GM12875 (cell line): Measurements from ENCODE around the gene TRPV4.

Source experiments
- H3K4me3 ChIP-seq: one replicate; pipeline ENCODE4 v1.5.1; 2011; ENCODE audit warnings: low read depth, low read length, control low read depth
- TF ChIP-seq, protein P1 (sequence below): IDR thresholded peaks from 2 replicates; pipeline ENCODE4 v1.5.1; 2011; ENCODE audit warnings: low read depth, mild to moderate bottlenecking, control low read depth, inconsistent platforms, low read length, moderate library complexity, borderline replicate concordance; ENCODE audit not compliant: insufficient read depth

Gene TRPV4

DNA sequence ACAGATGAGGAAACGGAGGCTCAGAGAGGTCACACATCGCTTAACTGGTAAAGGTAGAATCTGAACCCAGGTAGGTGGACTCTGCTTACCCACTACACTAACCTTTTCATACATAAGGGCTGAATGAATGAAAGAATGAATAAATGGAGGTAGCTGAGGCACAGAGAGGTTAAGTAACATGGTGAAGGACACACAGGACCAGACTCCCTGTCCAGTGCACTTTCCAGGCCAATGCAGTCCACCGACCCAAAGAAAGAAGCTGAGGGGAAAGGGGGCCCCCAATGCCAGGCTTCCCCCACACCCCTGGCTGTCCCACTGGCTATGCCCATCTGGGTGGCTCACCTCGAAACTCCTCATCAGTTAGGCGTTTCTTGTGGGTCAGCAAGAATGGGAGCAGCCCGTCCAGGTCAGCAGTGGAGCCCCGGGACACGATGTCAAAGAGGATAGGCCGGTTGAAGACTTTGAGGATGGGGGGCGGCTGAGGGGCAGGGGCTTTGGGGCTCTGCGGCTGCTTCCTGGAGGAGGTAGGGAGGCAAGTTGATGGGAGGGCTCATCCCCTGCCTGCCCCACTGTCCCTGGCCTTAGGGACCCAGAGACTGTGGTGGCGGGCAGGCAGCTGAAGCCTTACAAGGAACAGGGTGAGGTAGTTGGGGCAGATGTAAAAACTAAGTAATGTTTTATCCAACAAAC lies 25.1 kb downstream of the TRPV4 start:
- no peak overlapping the region for H3K4me3 ChIP-seq
- TF ChIP-seq, protein P1, sequence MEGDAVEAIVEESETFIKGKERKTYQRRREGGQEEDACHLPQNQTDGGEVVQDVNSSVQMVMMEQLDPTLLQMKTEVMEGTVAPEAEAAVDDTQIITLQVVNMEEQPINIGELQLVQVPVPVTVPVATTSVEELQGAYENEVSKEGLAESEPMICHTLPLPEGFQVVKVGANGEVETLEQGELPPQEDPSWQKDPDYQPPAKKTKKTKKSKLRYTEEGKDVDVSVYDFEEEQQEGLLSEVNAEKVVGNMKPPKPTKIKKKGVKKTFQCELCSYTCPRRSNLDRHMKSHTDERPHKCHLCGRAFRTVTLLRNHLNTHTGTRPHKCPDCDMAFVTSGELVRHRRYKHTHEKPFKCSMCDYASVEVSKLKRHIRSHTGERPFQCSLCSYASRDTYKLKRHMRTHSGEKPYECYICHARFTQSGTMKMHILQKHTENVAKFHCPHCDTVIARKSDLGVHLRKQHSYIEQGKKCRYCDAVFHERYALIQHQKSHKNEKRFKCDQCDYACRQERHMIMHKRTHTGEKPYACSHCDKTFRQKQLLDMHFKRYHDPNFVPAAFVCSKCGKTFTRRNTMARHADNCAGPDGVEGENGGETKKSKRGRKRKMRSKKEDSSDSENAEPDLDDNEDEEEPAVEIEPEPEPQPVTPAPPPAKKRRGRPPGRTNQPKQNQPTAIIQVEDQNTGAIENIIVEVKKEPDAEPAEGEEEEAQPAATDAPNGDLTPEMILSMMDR, result no peak

- no peak overlapping the region for H3K4me3 ChIP-seq
- TF ChIP-seq, protein P1, result peak; percentile 96
Observed at GRCh38 chr12:109804820-109805761, 28.1 kb downstream of the TRPV4 start.

DNA sequence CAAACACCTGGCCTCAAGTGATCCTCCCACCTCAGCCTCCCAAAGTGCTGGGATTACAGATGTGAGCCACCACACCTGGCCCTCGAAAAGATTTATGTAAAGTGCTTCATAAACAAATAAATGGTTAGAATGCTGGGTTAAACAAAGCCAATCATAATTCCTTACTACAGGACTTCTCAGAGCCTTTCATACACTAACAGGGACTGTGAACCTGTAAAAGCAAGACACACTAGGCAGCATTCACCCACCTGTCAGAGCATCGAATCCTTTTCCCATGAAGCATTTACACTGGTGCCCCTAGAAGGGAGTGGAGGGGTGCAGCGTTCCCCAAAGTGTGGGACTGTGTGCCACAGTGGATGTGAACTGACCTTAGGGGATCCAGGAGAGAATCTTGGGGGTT lies 29.5 kb downstream of the TRPV4 start:
- no peak overlapping the region for H3K4me3 ChIP-seq
- TF ChIP-seq, protein P1, result no peak

- H3K4me3 ChIP-seq, result no peak overlapping the region
- TF ChIP-seq, protein P1, result no peak
Observed at GRCh38 chr12:109802828-109803227, 30.4 kb downstream of the TRPV4 start.

DNA sequence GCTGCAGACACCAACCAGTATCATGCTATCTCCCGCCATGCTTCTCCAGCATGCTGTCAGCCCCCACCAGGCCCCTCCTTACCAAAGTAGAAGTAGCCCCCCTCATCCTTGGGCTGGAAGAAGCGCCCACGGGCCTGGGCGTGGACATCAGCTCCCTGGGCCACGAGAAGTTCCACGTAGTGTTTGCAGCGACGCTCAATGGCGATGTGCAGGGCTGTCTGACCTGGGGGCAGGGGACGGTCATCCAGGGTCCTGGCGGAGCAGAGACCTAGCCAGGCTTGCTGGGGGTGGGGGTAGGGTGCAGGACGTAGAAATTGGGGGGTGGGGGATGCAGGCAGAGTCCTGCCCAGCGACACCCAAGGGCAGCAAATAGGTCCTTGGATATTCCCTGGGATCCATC lies 32.7 kb downstream of the TRPV4 start:
- no peak overlapping the region for H3K4me3 ChIP-seq
- TF ChIP-seq, protein P1, result no peak

DNA sequence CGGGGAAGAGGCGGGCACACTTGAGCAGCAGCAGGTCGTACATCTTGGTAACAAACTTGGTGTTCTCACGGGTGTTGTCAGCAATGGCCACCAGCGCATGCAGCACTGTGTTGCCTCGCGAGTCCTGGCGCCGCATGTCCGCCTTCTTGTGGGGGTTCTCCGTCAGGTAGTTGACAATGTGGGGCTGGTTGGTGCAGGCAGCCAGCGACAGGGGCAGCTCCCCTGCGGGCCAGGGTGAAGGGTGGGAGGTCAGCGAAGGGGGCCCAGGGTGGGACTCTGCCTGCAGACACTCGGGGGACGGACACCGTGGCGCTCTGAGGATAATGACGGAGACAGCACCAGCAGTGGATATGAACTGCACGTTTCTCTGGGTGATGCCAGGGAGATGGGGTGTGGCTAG lies 34.5 kb downstream of the TRPV4 start:
- H3K4me3 ChIP-seq, result no peak overlapping the region
- TF ChIP-seq, protein P1, result no peak
